ENCODE measurements around the gene MIA2.

The MIA2 gene

GRCh38 chr14:39406560-39406959, 172.8 kb downstream of the MIA2 start:
- DNase-seq: no peak

DNA sequence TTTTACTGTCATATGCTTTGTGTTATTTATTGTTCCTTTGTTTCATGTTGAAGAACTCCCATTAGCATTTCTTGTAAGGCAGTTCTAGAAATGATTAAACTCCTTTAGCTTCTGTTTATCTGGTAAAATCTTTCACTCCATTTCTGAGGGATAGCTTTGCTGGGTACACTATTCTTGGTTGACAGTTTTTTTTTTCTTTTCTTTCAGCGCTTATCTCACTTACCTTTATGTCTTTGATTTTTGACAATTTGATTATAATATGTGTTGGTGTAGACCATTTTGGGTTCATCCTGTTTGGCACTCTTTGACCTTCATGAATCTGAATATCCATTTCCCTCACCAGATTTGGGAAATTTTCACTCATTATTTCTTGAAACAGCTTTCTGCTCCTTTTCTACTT, 182.4 kb downstream of the MIA2 start:
- DNase-seq: no peak

DNA sequence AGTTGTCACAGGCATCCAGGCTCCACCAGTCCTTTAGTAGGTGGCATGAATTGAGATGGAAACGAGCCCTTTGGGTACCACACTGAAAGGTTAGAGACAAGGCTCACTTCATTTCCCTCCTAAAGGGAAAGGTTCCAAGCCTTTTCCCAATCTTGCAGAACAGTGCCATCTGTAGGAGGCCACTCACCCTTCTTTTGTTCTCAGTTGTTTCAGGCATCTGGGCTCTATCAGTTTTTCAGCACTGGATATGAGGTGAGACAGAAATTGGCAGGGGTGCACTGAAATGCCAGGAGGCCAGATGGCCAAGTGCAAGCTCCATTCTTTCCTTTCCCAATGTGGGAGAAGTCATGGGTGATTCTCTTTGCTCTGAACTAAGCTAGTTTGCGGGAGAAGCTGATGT, 183.3 kb downstream of the MIA2 start:
- DNase-seq: no peak

DNA sequence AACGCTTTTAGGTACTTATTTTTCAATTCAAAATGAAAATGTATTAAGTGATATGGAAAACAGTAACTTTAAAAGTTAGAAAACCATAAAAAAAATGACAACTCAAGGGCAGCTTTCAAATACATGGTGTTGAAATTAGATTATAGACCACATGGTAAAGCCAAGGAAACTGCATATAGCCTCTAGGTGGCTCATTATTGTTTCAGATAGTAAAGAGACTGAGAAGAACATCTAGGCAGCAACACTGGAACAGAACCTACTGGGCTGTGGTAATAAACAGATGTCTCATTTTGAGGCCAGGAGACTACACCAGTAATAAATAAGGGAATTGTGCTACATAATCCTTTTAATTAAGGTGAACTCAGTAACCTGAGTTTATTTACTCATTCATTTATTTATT, 185.6 kb downstream of the MIA2 start:
- no peak for DNase-seq

DNA sequence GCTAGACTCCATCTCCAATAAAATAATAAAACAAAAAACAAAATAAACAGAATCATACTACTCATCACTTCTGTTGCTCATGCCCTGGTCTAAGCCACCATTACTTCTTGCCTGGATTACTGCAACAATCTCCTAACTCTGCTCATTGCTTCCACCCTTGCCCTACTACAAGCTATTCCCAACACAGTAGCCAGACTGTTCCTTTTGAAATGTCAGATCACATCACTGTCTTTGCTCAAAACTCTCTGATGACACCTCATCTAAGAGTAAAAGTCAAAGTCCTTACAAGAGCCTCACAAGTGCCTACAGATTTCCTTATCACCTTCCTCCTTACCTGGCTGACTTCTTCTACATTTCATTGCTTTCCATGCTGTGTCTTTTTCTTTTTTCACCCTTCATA, 188.5 kb downstream of the MIA2 start:
- no peak for DNase-seq

DNA sequence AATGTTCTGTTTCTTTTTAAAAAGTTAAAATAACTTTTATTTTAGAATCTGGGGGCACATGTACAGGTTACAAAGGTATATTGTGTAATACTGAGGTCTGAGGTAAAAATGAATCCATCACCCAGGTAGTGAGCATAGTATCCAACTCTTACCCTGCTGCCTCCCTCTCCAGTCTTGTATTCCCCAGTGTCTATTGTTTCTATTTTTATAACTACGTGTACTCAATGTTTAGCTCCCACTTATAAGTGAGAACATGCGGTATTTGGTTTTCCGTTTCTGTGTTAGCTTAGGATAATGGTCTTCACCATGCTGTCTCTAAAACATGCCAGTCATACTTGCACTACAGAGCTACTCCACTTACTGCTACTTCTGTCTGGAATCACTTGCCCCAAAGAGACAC, 190.1 kb downstream of the MIA2 start:
- DNase-seq: no peak

- no peak for DNase-seq
Observed at GRCh38 chr14:39425947-39426346, 192.2 kb downstream of the MIA2 start.

DNA sequence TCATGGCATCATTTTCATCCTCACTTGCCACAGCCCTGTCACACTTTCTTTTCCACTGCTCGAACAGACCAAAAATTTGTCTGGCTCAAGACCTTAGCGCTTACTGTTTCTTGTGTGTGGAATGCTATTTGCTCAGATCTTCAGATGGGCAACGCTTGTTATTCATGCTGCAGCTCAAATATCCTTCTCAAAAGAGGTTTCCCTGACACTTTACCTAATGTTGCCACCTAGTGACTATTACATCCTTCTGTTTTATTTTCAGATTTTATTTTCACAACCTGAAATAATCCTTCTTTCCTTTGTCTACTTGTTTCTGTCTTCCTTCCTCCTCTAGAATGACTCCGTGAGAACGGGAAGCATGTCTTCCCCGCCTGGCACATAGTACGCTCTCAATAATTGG, 192.9 kb downstream of the MIA2 start:
- no peak for DNase-seq

DNA sequence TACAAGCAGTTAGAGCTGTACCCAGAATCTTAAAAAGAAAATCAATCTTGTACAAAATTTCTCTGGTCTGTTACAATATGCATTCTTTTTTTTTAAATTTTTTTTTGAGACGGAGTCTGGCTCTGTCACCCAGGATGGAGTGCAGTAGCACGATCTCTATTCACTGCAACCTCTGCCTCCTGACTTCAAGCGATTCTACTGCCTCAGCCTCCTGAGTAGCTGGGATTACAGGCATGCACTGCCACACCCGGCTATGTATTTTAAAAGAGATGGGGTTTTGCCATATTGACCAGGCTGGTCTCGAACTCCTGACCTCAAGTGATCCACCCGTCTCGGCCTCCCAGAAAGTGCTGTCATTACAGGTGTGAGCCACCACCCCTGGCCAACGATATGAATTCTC, 194.4 kb downstream of the MIA2 start:
- no peak for DNase-seq

DNA sequence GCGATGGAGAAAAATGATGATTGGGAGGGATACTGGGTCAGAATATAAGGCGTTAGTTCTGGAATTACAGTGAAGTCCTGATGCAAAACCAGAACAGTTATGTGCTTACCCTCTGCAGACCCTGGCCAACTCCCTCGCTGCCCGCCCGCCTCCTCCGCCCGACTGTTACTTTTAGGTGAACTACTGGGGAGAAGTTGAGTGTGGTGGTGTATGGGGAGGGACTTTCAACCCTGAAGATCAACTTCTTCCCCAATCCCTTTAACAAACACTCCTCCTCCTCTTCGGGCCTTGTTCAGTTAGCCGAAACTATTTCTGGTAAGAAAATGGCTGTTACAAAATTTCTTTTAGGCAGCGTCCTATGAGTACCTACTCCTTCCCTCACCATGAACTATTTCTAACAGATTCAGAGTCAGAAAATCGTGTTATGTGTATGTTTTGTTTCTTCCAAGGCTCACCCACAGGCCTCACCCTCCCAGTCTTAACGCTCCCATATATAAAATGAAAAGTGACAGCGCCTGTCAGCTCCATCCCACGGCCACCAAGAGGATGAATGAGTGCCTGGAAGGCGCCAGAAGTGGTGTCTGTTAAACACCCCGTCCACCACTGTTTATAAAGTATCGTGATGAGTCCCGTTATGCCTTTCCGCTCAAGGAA, 197.2 kb downstream of the MIA2 start:
- no peak for DNase-seq

DNA sequence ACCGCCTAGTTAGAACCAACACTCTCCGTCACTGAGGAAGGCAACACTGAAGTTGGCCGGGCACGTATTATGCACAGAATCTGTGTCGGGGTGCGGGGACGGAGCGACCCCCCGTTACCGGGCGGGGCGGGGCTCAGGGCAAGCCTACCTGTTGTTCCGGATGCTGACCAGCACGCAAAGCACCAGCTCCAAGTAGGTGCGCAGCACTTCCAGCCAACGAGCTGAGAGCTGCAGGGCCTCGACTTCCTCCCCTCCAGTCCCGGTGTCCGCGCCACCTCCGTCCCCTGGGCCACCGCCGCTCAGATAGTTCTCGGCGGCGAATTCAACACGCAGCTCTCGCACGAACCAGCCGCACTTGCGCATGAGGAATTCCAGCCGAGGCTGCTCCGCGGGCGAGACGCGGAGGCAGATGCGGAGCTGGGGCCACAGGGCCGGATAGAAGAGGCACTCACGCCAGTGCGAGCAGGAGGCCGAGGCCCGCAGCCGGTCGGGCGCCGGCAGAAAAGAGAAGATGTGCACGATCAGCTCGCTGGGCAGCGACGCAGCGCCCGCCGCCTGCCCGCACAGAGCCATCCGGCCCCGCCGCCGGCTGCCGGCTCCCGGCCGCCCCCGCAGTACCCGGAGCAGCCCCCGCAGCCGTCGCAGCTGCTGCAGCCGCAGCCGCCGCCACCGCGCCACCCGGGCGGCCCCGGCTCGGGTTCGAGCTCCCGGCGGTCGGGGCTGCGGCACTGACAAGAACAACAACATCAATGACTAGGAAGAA, 197.9 kb downstream of the MIA2 start:
- DNase-seq: peak; percentile 40

DNA sequence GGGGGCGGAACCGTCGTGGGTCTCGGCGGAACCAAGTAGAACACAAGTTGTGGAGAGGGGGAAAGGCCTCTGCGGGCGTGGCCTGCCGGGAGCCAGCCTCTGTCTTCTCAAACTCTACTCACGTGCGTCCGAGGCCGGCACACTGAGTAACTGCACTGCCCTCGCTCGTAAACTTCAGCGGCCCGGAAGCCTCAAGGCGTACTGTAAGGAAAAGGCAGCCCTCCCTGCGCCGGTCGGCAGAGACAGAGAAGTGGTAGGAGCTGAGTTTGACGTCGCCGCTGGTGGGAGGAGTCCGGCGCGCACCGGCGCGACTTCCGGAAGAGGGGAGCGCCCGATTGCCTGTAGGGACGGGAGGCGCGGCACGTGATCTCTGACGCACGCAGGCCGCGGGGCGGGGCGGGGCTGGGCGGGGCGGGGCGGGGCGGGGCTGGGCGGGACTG, 198.5 kb downstream of the MIA2 start, which contains the start of gene FBXO33:
Gene FBXO33 (minus strand): TSS at position 255 of the 440 bp plus-strand sequence. CDS start 271 bp downstream, outside the sequence.
- DNase-seq: peak; percentile 95

- DNase-seq: peak; percentile 71
Observed at GRCh38 chr14:39432619-39433451, 199.1 kb downstream of the MIA2 start.

GRCh38 chr14:39433452-39433813, 199.7 kb downstream of the MIA2 start:
- DNase-seq: no peak

GRCh38 chr14:39434401-39434800, 200.7 kb downstream of the MIA2 start:
- no peak for DNase-seq

GRCh38 chr14:39435241-39435640, 201.5 kb downstream of the MIA2 start:
- DNase-seq: no peak
